Neural cell (in vitro differentiated cells): Measurements from ENCODE around the gene ARHGAP6.

Experiments
- EP300 ChIP-seq: fragments of 450-650 bp; conservative IDR thresholded peaks from 2 replicates; pipeline ENCODE4 v1.6.1; 2014; ENCODE audit warnings: antibody characterized with exemption, mild to moderate bottlenecking, moderate library complexity; ENCODE audit not compliant: poor library complexity, severe bottlenecking
- EZH2 ChIP-seq: fragments of 200-600, 300-800 bp; shearing (Covaris generic), sonication (generic); IDR thresholded peaks from 2 replicates; pipeline ENCODE4 v1.6.1; 2014; ENCODE audit warnings: antibody characterized with exemption, low read length, borderline replicate concordance, mild to moderate bottlenecking; ENCODE audit not compliant: insufficient read depth, poor library complexity, severe bottlenecking
- MXI1 ChIP-seq: fragments of 450-650 bp; conservative IDR thresholded peaks from 2 replicates; pipeline ENCODE4 v1.6.1; 2014; ENCODE audit warnings: antibody characterized with exemption, mild to moderate bottlenecking; ENCODE audit not compliant: poor library complexity, severe bottlenecking
- POLR2AphosphoS5 ChIP-seq: IDR thresholded peaks from 2 replicates; pipeline ENCODE4 v1.6.1; 2012
- RAD21 ChIP-seq: fragments of 450-650 bp; conservative IDR thresholded peaks from 2 replicates; pipeline ENCODE4 v1.6.1; 2014; ENCODE audit warnings: antibody characterized with exemption, mild to moderate bottlenecking, moderate library complexity
- SMC3 ChIP-seq: fragments of 450-650 bp; conservative IDR thresholded peaks from 2 replicates; pipeline ENCODE4 v1.6.1; 2014; ENCODE audit warnings: antibody characterized with exemption, mild to moderate bottlenecking, moderate library complexity; ENCODE audit not compliant: poor library complexity
- TAF1 ChIP-seq: IDR thresholded peaks from 2 replicates; pipeline ENCODE4 v1.6.1; 2012; ENCODE audit warnings: low read depth
- TF ChIP-seq, protein P1 (sequence below): fragments of 450-650 bp; IDR thresholded peaks from 2 replicates; pipeline ENCODE4 v1.5.1; 2014; ENCODE audit warnings: antibody characterized with exemption, mild to moderate bottlenecking, moderate library complexity; ENCODE audit not compliant: poor library complexity, severe bottlenecking

DNA sequence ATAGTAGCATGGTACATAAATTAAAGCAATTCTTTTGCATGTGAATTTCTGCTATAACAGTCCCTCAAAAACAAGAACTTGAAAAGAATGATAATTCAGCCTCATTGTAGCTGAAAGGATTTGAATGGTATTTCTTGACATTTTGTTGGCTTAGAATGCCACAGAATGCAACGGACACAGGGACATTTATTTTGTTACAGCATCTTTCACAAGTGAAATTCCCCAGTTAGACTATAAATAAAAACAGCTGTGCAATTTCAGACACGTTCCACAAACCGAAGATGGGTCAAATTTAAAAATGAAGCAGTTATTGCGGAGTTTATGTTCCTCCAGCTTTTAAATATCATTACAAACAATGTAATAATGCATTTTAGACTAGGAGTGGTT lies 455.3 kb downstream of the ARHGAP6 start:
- TF ChIP-seq EP300 (no peak), EZH2 (no peak), MXI1 (no peak), TAF1 (no peak), SMC3 (no peak), POLR2AphosphoS5 (no peak), RAD21 (no peak)
- TF ChIP-seq, protein P1, sequence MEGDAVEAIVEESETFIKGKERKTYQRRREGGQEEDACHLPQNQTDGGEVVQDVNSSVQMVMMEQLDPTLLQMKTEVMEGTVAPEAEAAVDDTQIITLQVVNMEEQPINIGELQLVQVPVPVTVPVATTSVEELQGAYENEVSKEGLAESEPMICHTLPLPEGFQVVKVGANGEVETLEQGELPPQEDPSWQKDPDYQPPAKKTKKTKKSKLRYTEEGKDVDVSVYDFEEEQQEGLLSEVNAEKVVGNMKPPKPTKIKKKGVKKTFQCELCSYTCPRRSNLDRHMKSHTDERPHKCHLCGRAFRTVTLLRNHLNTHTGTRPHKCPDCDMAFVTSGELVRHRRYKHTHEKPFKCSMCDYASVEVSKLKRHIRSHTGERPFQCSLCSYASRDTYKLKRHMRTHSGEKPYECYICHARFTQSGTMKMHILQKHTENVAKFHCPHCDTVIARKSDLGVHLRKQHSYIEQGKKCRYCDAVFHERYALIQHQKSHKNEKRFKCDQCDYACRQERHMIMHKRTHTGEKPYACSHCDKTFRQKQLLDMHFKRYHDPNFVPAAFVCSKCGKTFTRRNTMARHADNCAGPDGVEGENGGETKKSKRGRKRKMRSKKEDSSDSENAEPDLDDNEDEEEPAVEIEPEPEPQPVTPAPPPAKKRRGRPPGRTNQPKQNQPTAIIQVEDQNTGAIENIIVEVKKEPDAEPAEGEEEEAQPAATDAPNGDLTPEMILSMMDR: no peak
